ENCODE data around the gene CCSER2.

CCSER2 gene

DNA sequence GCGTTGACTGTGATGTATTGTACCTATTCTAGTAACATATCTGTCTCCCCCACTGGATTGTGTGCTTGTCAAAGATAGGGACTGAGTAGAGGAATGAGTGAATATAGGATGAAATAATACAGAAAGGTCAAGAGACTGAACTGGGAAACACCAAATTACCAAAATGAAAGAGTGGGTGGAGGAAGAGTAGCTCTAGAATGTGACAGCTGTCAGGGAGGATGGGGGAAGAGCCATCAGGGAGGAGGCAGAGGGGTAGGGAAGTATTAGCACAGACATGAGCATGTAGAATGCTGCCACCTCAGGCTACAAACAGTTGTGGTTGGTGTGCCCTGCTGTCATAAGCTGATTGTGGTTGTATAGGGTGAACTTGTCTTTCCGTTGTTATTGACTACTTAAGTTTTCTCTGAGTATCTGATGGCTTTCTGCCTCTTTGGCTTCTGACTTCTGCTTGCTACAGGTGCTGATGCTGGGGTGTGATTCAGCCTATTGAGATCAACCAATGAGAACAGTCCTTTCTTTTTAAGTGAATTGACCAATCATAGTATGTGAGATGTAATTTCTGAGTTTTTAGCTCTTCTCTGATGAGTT, 5.6 kb downstream of the CCSER2 start:
- H3K27ac ChIP-seq, result no peak overlapping the region
- H3K27me3 ChIP-seq, result no peaks in the 10 kb centered on the region
- no peaks in the 10 kb centered on the region for H3K9me3 ChIP-seq
- no peak for DNase-seq
- no peak overlapping the region for H3K4me3 ChIP-seq
- H3K36me3 ChIP-seq, result no peaks in the 10 kb centered on the region
- TF ChIP-seq CTCF (IDR thresholded peaks at IDR 0.05), result no peak
- intact Hi-C loops (cut with DNase I; ENCODE audit: low total_unique reads), result no loop called here
- peaks cover 0 to 59% (median 24%) of the 10 kb centered on the region in 4 donors for H3K4me1 ChIP-seq

- no peaks in the 10 kb centered on the region for H3K36me3 ChIP-seq
- no peak overlapping the region for H3K27ac ChIP-seq
- TF ChIP-seq CTCF (IDR thresholded peaks at IDR 0.05), result no peak
- peaks cover 0 to 51% (median 22%) of the 10 kb centered on the region in 4 donors for H3K4me1 ChIP-seq
- intact Hi-C loops (cut with DNase I; ENCODE audit: low total_unique reads), result no loop called here
- H3K27me3 ChIP-seq, result no peaks in the 10 kb centered on the region
- DNase-seq, result no peak
- no peaks in the 10 kb centered on the region for H3K9me3 ChIP-seq
- H3K4me3 ChIP-seq, result no peak overlapping the region
These were observed 6.4 kb downstream of the CCSER2 start for GRCh38 chr10:84334811-84335210.

- TF ChIP-seq CTCF (IDR thresholded peaks at IDR 0.05), result no peak
- peaks cover 0 to 44% (median 20%) of the 10 kb centered on the region in 4 donors for H3K4me1 ChIP-seq
- intact Hi-C loops (cut with DNase I; ENCODE audit: low total_unique reads), result no loop called here
These were observed 7.1 kb downstream of the CCSER2 start for GRCh38 chr10:84335516-84335915.

DNA sequence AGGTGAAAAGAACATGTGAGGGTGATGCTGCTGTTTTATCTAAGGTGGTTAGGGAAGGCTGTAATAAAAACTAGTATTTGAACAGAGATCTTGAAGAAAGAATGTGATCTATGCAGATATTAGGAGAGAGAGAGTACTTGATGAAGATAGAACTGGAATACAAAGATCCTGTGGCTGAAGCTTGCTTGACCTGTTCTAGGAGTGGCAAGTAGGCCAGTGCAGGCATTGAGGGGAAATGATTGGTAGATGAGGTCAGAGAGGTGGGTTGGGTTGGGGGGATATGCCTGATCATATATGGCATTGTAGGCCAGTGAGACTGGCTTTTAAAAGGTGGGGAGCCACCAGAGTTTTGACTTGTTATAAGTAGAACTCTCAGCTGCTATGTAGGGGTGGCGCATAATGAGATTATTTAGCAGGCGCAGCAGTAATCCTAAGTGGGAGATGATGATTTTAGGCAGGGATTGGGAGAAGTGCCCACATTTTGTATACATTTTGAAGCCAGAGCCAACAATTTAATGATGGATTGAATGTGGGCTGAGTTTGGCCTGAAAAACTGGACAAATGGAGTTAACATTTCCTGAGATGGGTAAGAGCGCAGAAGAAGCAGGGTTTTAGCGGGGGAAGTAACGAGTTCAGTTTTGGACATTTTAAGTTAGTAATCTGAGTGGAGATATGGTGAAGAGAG, 8.2 kb downstream of the CCSER2 start:
- no peaks in the 10 kb centered on the region for H3K36me3 ChIP-seq
- H3K27ac ChIP-seq, result no peak overlapping the region
- DNase-seq, result no peak
- no peak overlapping the region for H3K4me3 ChIP-seq
- no peaks in the 10 kb centered on the region for H3K27me3 ChIP-seq
- no peaks in the 10 kb centered on the region for H3K9me3 ChIP-seq
- intact Hi-C loops (cut with DNase I; ENCODE audit: low total_unique reads), result no loop called here
- TF ChIP-seq CTCF (IDR thresholded peaks at IDR 0.05), result no peak
- H3K4me1 ChIP-seq, result peaks cover 0 to 37% (median 15%) of the 10 kb centered on the region in 4 donors

More at GRCh38 chr10:84335516-84335915, 7.1 kb downstream of the CCSER2 start:
- Histone ChIP-seq H3K27ac (no peak overlapping the region), H3K9me3 (no peaks in the 10 kb centered on the region), H3K27me3 (no peaks in the 10 kb centered on the region), H3K4me3 (no peak overlapping the region), H3K36me3 (no peaks in the 10 kb centered on the region)
- DNase-seq, result no peak

DNA sequence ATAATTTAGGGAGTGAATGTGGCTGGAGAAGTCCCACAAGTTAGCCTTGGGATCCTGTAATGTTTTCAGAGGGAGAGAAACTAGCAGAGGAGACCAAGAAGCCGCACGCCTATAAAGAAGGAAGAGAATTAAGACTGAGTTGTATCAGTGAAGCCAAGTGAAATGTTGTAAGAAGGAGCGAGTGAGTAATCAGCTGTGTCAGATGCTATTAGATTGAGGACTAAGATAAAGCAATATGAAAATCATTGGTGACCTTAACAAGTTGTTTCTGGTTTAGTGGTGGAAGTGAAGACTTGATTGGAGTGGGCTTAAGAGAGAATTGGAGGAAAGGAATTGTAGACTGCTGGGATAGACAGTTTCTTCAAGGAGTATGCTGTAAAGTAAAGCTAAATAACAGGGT, 8.8 kb downstream of the CCSER2 start:
- intact Hi-C loops (cut with DNase I; ENCODE audit: low total_unique reads), result no loop called here
- Histone ChIP-seq H3K9me3 (no peaks in the 10 kb centered on the region), H3K27me3 (no peaks in the 10 kb centered on the region), H3K27ac (no peak overlapping the region), H3K4me1 (peaks cover 0 to 41% (median 15%) of the 10 kb centered on the region in 4 donors), H3K4me3 (no peak overlapping the region), H3K36me3 (no peaks in the 10 kb centered on the region)
- no peak for DNase-seq
- TF ChIP-seq CTCF (IDR thresholded peaks at IDR 0.05), result no peak
